H1 (cell line): ENCODE data around the gene TMTC2. TPM values are rescaled to one million over a fixed set of nuclear protein-coding genes. Genes with fewer than 3 reads are reported as not detected.

Source experiments
- CTCF ChIA-PET: fragments of 300-600 bp; sonication (Branson Sonifier 250); formaldehyde crosslinking; loops from one replicate; lab custom pipeline; 2021; ENCODE audit not compliant: partially characterized antibody; lab: Charles Lee
- POLR2A ChIA-PET: fragments of 300-600 bp; sonication (Branson Sonifier 250); formaldehyde crosslinking; loops from one replicate; lab custom pipeline; 2021; ENCODE audit warnings: inconsistent platforms; ENCODE audit not compliant: partially characterized antibody; lab: Charles Lee
- DNase-seq, 2 experiments: peaks; one replicate each; pipeline versions ENCODE4 v3.0.0 to v3.0.0-alpha.2; 2010 to 2022; ENCODE audit warnings: low spot score in 2 of 2, low read depth in 1 of 2, mixed read lengths in 1 of 2
- FAIRE-seq: peaks from 2 replicates; lab custom pipeline; 2011; peaks lifted over from hg19 to GRCh38; lab: Jason Lieb, UNC
- H2AFZ ChIP-seq: 2 replicates; pipeline ENCODE4 v1.8.1; 2012; ENCODE audit warnings: low read length, inconsistent platforms
- H2AK5ac ChIP-seq: 2 replicates; pipeline ENCODE4 v1.6.1; 2013; ENCODE audit warnings: low read depth, low read length
- H2BK120ac ChIP-seq: replicated peaks from 2 replicates; pipeline ENCODE3; 2013; ENCODE audit warnings: low read depth, low read length, inconsistent platforms
- H2BK12ac ChIP-seq: 2 replicates; pipeline ENCODE4 v1.6.1; 2013; ENCODE audit warnings: low read depth, low read length
- H2BK15ac ChIP-seq: 2 replicates; pipeline ENCODE4 v1.6.1; 2013; ENCODE audit warnings: low read length
- H2BK20ac ChIP-seq: 2 replicates; pipeline ENCODE4 v1.6.1; 2013; ENCODE audit warnings: low read length
- H2BK5ac ChIP-seq: 2 replicates; pipeline ENCODE4 v1.6.1; 2013; ENCODE audit warnings: low read depth, low read length
- H3K14ac ChIP-seq: 2 replicates; pipeline ENCODE4 v1.6.1; 2013; ENCODE audit warnings: inconsistent platforms; ENCODE audit not compliant: insufficient read length
- H3K18ac ChIP-seq: 2 replicates; pipeline ENCODE4 v1.6.1; 2013; ENCODE audit warnings: low read length; ENCODE audit errors: extremely low read depth
- H3K23ac ChIP-seq: 2 replicates; pipeline ENCODE4 v1.6.1; 2013; ENCODE audit warnings: inconsistent platforms; ENCODE audit not compliant: insufficient read length
- H3K23me2 ChIP-seq: 2 replicates; pipeline ENCODE4 v1.6.1; 2013; ENCODE audit warnings: low read depth, low read length
- H3K27ac ChIP-seq: 2 replicates; pipeline ENCODE4 v1.6.1; 2011; ENCODE audit warnings: low read depth, low read length, inconsistent platforms
- H3K27me3 ChIP-seq, 4 experiments: replicated peaks in 1 of 4; 1 replicate in 1 of 4; 2 replicates in 3 of 4; pipeline versions ENCODE4 v1.6.1 to v1.8.1; 2011 to 2013; ENCODE audit warnings: low read length in 3 of 4, mild to moderate bottlenecking in 3 of 4, inconsistent platforms in 2 of 4, mixed read lengths in 2 of 4, moderate library complexity in 1 of 4; ENCODE audit not compliant: control insufficient read depth in 3 of 4, insufficient read depth in 3 of 4; ENCODE audit errors: extremely low read depth in 1 of 4
- H3K36me3 ChIP-seq, 4 experiments: 2 replicates each; pipeline versions ENCODE4 v1.6.1 to v1.8.1; 2011 to 2013; ENCODE audit warnings: mild to moderate bottlenecking in 4 of 4, low read length in 3 of 4, moderate library complexity in 2 of 4, control low read depth in 1 of 4, inconsistent platforms in 1 of 4; ENCODE audit not compliant: insufficient read depth in 4 of 4, control insufficient read depth in 2 of 4
- H3K4ac ChIP-seq: replicated peaks from 2 replicates; pipeline ENCODE3; 2013; ENCODE audit warnings: low read length, low read depth, mixed read lengths, inconsistent platforms; ENCODE audit not compliant: insufficient read length
- H3K4me1 ChIP-seq, 4 experiments: replicated peaks in 1 of 4; 1 replicate in 1 of 4; 2 replicates in 3 of 4; pipeline versions ENCODE4 v1.6.1 to v1.8.1; 2011 to 2013; ENCODE audit warnings: low read length in 3 of 4, inconsistent platforms in 2 of 4, mixed read lengths in 1 of 4; ENCODE audit not compliant: insufficient read depth in 4 of 4, control insufficient read depth in 3 of 4
- H3K4me2 ChIP-seq, 2 experiments: 2 replicates each; pipeline versions ENCODE4 v1.6.1 to v1.8.1; 2011 to 2013; ENCODE audit warnings: low read depth in 2 of 2, low read length in 2 of 2, control low read depth in 1 of 2, inconsistent platforms in 1 of 2, mild to moderate bottlenecking in 1 of 2; ENCODE audit not compliant: insufficient read depth in 1 of 2
- H3K4me3 ChIP-seq, 4 experiments: fragments of 200-600, 300-600 bp in 1 of 4; sonication (generic), shearing (Covaris generic), sonication (Bioruptor Twin) in 1 of 4; 2 replicates each; pipeline versions ENCODE4 v1.5.1 to v1.8.1; 2011 to 2016; ENCODE audit warnings: low read length in 4 of 4, low read depth in 3 of 4, control low read depth in 2 of 4, inconsistent platforms in 2 of 4, mild to moderate bottlenecking in 2 of 4, mixed read lengths in 1 of 4, moderate library complexity in 1 of 4; ENCODE audit not compliant: insufficient read depth in 2 of 4; ENCODE audit errors: extremely low read depth in 1 of 4
- H3K56ac ChIP-seq: replicated peaks from 2 replicates; pipeline ENCODE3; 2013; ENCODE audit warnings: low read depth, mild to moderate bottlenecking, mixed read lengths, low read length, inconsistent platforms; ENCODE audit not compliant: insufficient read length
- H3K79me1 ChIP-seq: 2 replicates; pipeline ENCODE4 v1.6.1; 2013; ENCODE audit warnings: low read depth, low read length, control low read depth
- H3K79me2 ChIP-seq, 2 experiments: 2 replicates each; pipeline versions ENCODE4 v1.6.1 to v1.8.1; 2012 to 2013; ENCODE audit warnings: low read length in 2 of 2, mild to moderate bottlenecking in 2 of 2, inconsistent platforms in 1 of 2; ENCODE audit not compliant: insufficient read depth in 2 of 2, control insufficient read depth in 1 of 2
- H3K9ac ChIP-seq, 4 experiments: replicated peaks in 1 of 4; 1 replicate in 1 of 4; 2 replicates in 3 of 4; pipeline versions ENCODE4 v1.6.1 to v1.8.1; 2011 to 2013; ENCODE audit warnings: low read depth in 3 of 4, low read length in 3 of 4, control low read depth in 2 of 4, mild to moderate bottlenecking in 2 of 4, moderate library complexity in 2 of 4, inconsistent platforms in 1 of 4; ENCODE audit errors: extremely low read depth in 1 of 4
- H3K9me3 ChIP-seq, 2 experiments: 2 replicates each; pipeline versions ENCODE4 v1.6.1 to v1.8.1; 2012 to 2013; ENCODE audit warnings: mild to moderate bottlenecking in 2 of 2, moderate library complexity in 2 of 2, control low read depth in 1 of 2, inconsistent platforms in 1 of 2, low read depth in 1 of 2, low read length in 1 of 2, mixed read lengths in 1 of 2; ENCODE audit not compliant: insufficient read depth in 2 of 2
- H4K20me1 ChIP-seq, 2 experiments: replicated peaks in 1 of 2; 2 replicates each; pipeline versions ENCODE3 to v1.8.1; 2011 to 2013; ENCODE audit warnings: inconsistent platforms in 2 of 2, low read length in 2 of 2, mild to moderate bottlenecking in 1 of 2; ENCODE audit not compliant: insufficient read depth in 2 of 2, control insufficient read depth in 1 of 2
- H4K5ac ChIP-seq: 2 replicates; pipeline ENCODE4 v1.6.1; 2013; ENCODE audit warnings: low read length, low read depth, mixed read lengths, inconsistent platforms; ENCODE audit not compliant: insufficient read length
- H4K8ac ChIP-seq: 2 replicates; pipeline ENCODE4 v1.8.0; 2013; ENCODE audit warnings: mild to moderate bottlenecking, moderate library complexity, low read length, inconsistent platforms; ENCODE audit not compliant: insufficient read depth; ENCODE audit errors: extremely low read depth
- H4K91ac ChIP-seq: replicated peaks from 2 replicates; pipeline ENCODE3; 2013; ENCODE audit warnings: low read length, mixed read lengths, inconsistent platforms; ENCODE audit not compliant: insufficient read length
- CEBPB ChIP-seq: IDR thresholded peaks from 2 replicates; pipeline ENCODE4 v1.6.1; 2012; ENCODE audit warnings: low read depth, low read length
- CREB1 ChIP-seq: IDR thresholded peaks from 2 replicates; pipeline ENCODE4 v1.6.1; 2012; ENCODE audit warnings: inconsistent platforms
- FOSL1 ChIP-seq: IDR thresholded peaks from 2 replicates; pipeline ENCODE4 v1.6.1; 2011; ENCODE audit warnings: mild to moderate bottlenecking, low read depth, low read length, moderate library complexity; ENCODE audit not compliant: insufficient read depth
- GTF2F1 ChIP-seq: IDR thresholded peaks from 2 replicates; pipeline ENCODE4 v1.6.1; 2012; ENCODE audit warnings: low read depth, low read length, improper control_type of control experiment, borderline replicate concordance
- HDAC6 ChIP-seq: IDR thresholded peaks from one replicate; pipeline ENCODE4 v1.7.1; 2012; ENCODE audit warnings: low read depth, mild to moderate bottlenecking, inconsistent platforms, low read length, moderate library complexity
- KDM5A ChIP-seq: fragments of 200-600 bp; IDR thresholded peaks from 2 replicates; pipeline ENCODE4 v1.7.1; 2012; ENCODE audit warnings: mild to moderate bottlenecking, low read length, inconsistent platforms, mixed read lengths
- RXRA ChIP-seq: IDR thresholded peaks from 2 replicates; pipeline ENCODE4 v1.6.1; 2011; ENCODE audit warnings: low read depth, mild to moderate bottlenecking, low read length, moderate library complexity; ENCODE audit not compliant: insufficient read depth
- SAP30 ChIP-seq: fragments of 300-600 bp; sonication (generic); IDR thresholded peaks from 2 replicates; pipeline ENCODE4 v1.7.1; 2012; ENCODE audit warnings: low read length, moderate library complexity, mild to moderate bottlenecking, inconsistent platforms; ENCODE audit not compliant: insufficient read depth, insufficient replicate concordance
- SIRT6 ChIP-seq: IDR thresholded peaks from one replicate; pipeline ENCODE4 v1.7.1; 2012; ENCODE audit warnings: low read length, inconsistent platforms
- SIX5 ChIP-seq: IDR thresholded peaks from 2 replicates; pipeline ENCODE4 v1.6.1; 2011; ENCODE audit warnings: mild to moderate bottlenecking, low read depth, low read length
- SUZ12 ChIP-seq: fragments of 200-600 bp; sonication (generic); IDR thresholded peaks from 2 replicates; pipeline ENCODE4 v1.6.1; 2012; ENCODE audit warnings: mild to moderate bottlenecking, inconsistent platforms, low read length, moderate library complexity, mixed read lengths
- TAF7 ChIP-seq: optimal IDR thresholded peaks from 2 replicates; pipeline ENCODE3; 2011; ENCODE audit warnings: low read depth, mild to moderate bottlenecking, inconsistent platforms, low read length, moderate library complexity, borderline replicate concordance
- TBP ChIP-seq: IDR thresholded peaks from 2 replicates; pipeline ENCODE4 v1.6.1; 2011; ENCODE audit warnings: low read depth, low read length, improper control_type of control experiment
- WGBS, 2 experiments: shearing (Covaris generic) in 1 of 2; methylation state at CpG; one replicate each; pipeline versions ENCODE4 v1.1.6 to v1.1.7; 2013 to 2015; ENCODE audit warnings: low lambda C conversion rate in 2 of 2, mixed read lengths in 2 of 2, inconsistent platforms in 1 of 2, low coverage in 1 of 2, missing lambda C conversion rate in 1 of 2; ENCODE audit not compliant: insufficient replicate concordance in 2 of 2, insufficient coverage in 1 of 2, insufficient read length in 1 of 2; ENCODE audit errors: extremely low coverage in 1 of 2, missing lambda C conversion rate in 1 of 2; 5-methylcytosine and 5-hydroxymethylcytosine counted together
- polyA plus RNA-seq, 7 experiments: library from polyadenylated mRNA; depleted of rRNA in 3 of 7; stranded (reverse) in 5 of 7; unstranded in 2 of 7; fragments of >200 nt in 5 of 7; fragments of 200-250 nt in 2 of 7; gene quantifications; 1 replicate in 5 of 7; 2 replicates in 1 of 7; 4 replicates in 1 of 7; pipeline versions ENCODE4 v1.2.1 to v1.2.3, GENCODE V29; 2011 to 2013; ENCODE audit warnings: missing spikeins in 2 of 7, mixed read lengths in 2 of 7
- total RNA-seq: library from RNA; stranded (reverse); fragmentation: NEBNext Ultra II Directional; extraction: Animal tissue kit (Norgen Biotek cat#: 25700); gene quantifications from 2 replicates; pipeline ENCODE4 v1.2.1, GENCODE V29; 2021
- TF ChIP-seq, protein P1 (sequence below): IDR thresholded peaks from 2 replicates; pipeline ENCODE4 v1.6.1; 2011; ENCODE audit warnings: low read length, improper control_type of control experiment

The TMTC2 gene
- total and polyA plus RNA-seq, 2 of the 8 experiments (the other 6 are each of a cell fraction or from before 2014, with no cell fraction given), result 2.3 to 3.9 TPM

DNA sequence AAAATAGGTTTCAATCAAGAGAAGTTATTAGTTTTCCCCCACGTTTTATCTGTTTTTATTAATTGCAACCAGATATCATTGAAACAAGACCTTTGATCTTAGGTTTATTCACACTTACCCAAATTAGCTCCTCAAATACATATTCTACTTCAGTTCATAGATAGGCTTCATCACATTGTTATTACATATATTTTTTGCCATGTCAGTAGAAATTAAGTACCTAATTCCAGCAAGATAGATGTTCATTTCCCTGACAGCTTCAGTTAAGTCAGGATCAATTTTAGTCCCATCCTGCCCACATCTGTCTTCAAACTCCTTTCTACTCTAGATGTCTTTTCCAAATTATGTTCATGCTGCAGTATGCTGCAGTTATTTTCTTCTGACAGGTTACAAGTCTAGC, 388.8 kb downstream of the TMTC2 start:
- H3K27ac ChIP-seq, result no peak overlapping the region
- DNase-seq (no peak), FAIRE-seq (no peak)
- H3K4me2 ChIP-seq, result no peak overlapping the region
- no peak overlapping the region for H4K91ac ChIP-seq
- no peak overlapping the region for H3K9ac ChIP-seq
- peaks cover 2% of the 10 kb centered on the region; the same call in 1 of the 2 replicates for H3K79me1 ChIP-seq
- H2BK20ac ChIP-seq, result no peak overlapping the region
- H3K23me2 ChIP-seq, result no peaks in the 10 kb centered on the region
- no peak overlapping the region for H2BK15ac ChIP-seq
- no peak overlapping the region for H4K5ac ChIP-seq
- no peak overlapping the region for H3K18ac ChIP-seq
- H2BK120ac ChIP-seq, result no peak overlapping the region
- H3K4me1 ChIP-seq, result peaks cover 0 to 4% (median 0%) of the 10 kb centered on the region in 4 experiments; a peak in 2 of 7 replicates
- H2BK5ac ChIP-seq, result no peak overlapping the region
- CTCF ChIA-PET, result interaction anchor here (1.2 to 1.3 kb wide), 2 partner anchors 28 to 390 kb away, joined by 3 read pairs; no protein-coding TSS in a partner anchor
- H2AFZ ChIP-seq, result no peak overlapping the region
- H3K36me3 ChIP-seq, result no peaks in the 10 kb centered on the region
- no peaks in the 10 kb centered on the region for H3K9me3 ChIP-seq
- no peak overlapping the region for H3K23ac ChIP-seq
- H2BK12ac ChIP-seq, result no peak overlapping the region
- no peak overlapping the region for H4K8ac ChIP-seq
- POLR2A ChIA-PET, result interaction anchor here (1.5 kb wide), 1 partner anchor 12 kb away, joined by 3 read pairs; no protein-coding TSS in a partner anchor
- no peaks in the 10 kb centered on the region for H4K20me1 ChIP-seq
- no peak overlapping the region for H3K4ac ChIP-seq
- no peak overlapping the region for H3K4me3 ChIP-seq
- no peaks in the 10 kb centered on the region for H3K79me2 ChIP-seq
- H3K27me3 ChIP-seq, result no peaks in the 10 kb centered on the region
- WGBS, 2 experiments, result 90% methylated on average over 1 of the region's 1 CpG; no CpG with 5 or more reads in 1 of the 2 experiments
- no peak overlapping the region for H3K14ac ChIP-seq
- no peak overlapping the region for H2AK5ac ChIP-seq
- no peak overlapping the region for H3K56ac ChIP-seq
- TF ChIP-seq RXRA, result no peak
- no peak for TF ChIP-seq HDAC6
- no peak for TF ChIP-seq SIRT6
- TF ChIP-seq CREB1, result no peak
- TF ChIP-seq SIX5, result no peak
- TF ChIP-seq TAF7, result no peak
- TF ChIP-seq SAP30, result no peak
- TF ChIP-seq, protein P1, sequence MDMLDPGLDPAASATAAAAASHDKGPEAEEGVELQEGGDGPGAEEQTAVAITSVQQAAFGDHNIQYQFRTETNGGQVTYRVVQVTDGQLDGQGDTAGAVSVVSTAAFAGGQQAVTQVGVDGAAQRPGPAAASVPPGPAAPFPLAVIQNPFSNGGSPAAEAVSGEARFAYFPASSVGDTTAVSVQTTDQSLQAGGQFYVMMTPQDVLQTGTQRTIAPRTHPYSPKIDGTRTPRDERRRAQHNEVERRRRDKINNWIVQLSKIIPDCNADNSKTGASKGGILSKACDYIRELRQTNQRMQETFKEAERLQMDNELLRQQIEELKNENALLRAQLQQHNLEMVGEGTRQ, result no peak
- no peak for TF ChIP-seq TBP
- no peak for TF ChIP-seq FOSL1
- TF ChIP-seq KDM5A, result no peak
- no peak for TF ChIP-seq GTF2F1
- TF ChIP-seq SUZ12, result no peak
- no peak for TF ChIP-seq CEBPB
